HCT116 (cell line): Measurements from ENCODE around the gene PRPH2. TPM values are rescaled to one million over a fixed set of nuclear protein-coding genes. Genes with fewer than 3 reads are reported as not detected.

Experiments used
- ATAC-seq: fragments of 200-7000 bp; cut with Tn5 transposase; 2 replicates; pipeline ENCODE4 v1.9.1; 2020; ENCODE audit warnings: mild to moderate bottlenecking, moderate library complexity
- BruUV-seq: library from RNA; stranded (reverse); fragments of 400-500 nt; replicated peaks from 2 replicates; lab custom pipeline; 2021; lab: Mats Ljungman, UMichigan
- CTCF ChIA-PET: fragments of 300-600 bp; sonication (Branson Sonifier 250); formaldehyde crosslinking; loops from one replicate; lab custom pipeline; 2021; ENCODE audit warnings: antibody characterized with exemption; lab: Charles Lee
- POLR2A ChIA-PET: fragments of 300-600, 350-600 bp; sonication (Branson Sonifier 250); formaldehyde crosslinking; loops from one replicate; lab custom pipeline; 2021; ENCODE audit warnings: antibody characterized with exemption; lab: Charles Lee
- RAD21 ChIA-PET, 2 experiments: fragments of 300-600 bp; sonication (Branson Sonifier 250); formaldehyde crosslinking; loops; one replicate each; lab custom pipeline; 2023; ENCODE audit warnings: low total read pairs in 2 of 2; ENCODE audit not compliant: uncharacterized antibody in 2 of 2, unreplicated experiment in 2 of 2, low non-redundant PET in 1 of 2; lab: Charles Lee
- DNase-seq: peaks from one replicate; pipeline ENCODE4 v3.0.0-alpha.2; 2010; ENCODE audit warnings: low read depth, low spot score
- H2AFZ ChIP-seq: fragments of 200-600 bp; shearing (Covaris generic), sonication (generic); 2 replicates; pipeline ENCODE4 v1.6.1; 2017; ENCODE audit warnings: low read depth, mixed run types, mixed read lengths, antibody characterized with exemption, low read length; ENCODE audit not compliant: poor library complexity, severe bottlenecking
- H3K27ac ChIP-seq: 2 replicates; pipeline ENCODE4 v1.5.1; 2012; ENCODE audit warnings: low read depth, low read length
- H3K27me3 ChIP-seq: fragments of 200-600 bp; sonication (generic); 2 replicates; pipeline ENCODE4 v1.6.1; 2016; ENCODE audit warnings: mixed run types, low read length, mixed read lengths; ENCODE audit not compliant: insufficient read depth
- H3K36me3 ChIP-seq, 2 experiments: fragments of 200-500 bp in 1 of 2; fragments of 200-600 bp in 1 of 2; sonication (Bioruptor generic) in 1 of 2; sonication (generic) in 1 of 2; 2 replicates each; pipeline versions ENCODE4 v1.5.1 to v1.6.1; 2014 to 2016; ENCODE audit warnings: low read length in 2 of 2, inconsistent platforms in 1 of 2, mixed read lengths in 1 of 2, mixed run types in 1 of 2; ENCODE audit not compliant: insufficient read depth in 2 of 2, control insufficient read depth in 1 of 2
- H3K4me1 ChIP-seq, 2 experiments: fragments of 200-600 bp in 1 of 2; sonication (generic) in 1 of 2; 2 replicates each; pipeline versions ENCODE4 v1.5.1 to v1.6.1; 2012 to 2017; ENCODE audit warnings: low read length in 2 of 2, inconsistent platforms in 1 of 2, mild to moderate bottlenecking in 1 of 2, mixed read lengths in 1 of 2, mixed run types in 1 of 2, moderate library complexity in 1 of 2; ENCODE audit not compliant: insufficient read depth in 2 of 2, control insufficient read depth in 1 of 2
- H3K4me2 ChIP-seq: fragments of 200-600 bp; sonication (generic); 2 replicates; pipeline ENCODE4 v1.6.1; 2017; ENCODE audit warnings: mixed run types, low read length, mixed read lengths
- H3K4me3 ChIP-seq, 2 experiments: fragments of 200-600 bp in 1 of 2; sonication (generic) in 1 of 2; replicated peaks in 1 of 2; 2 replicates each; pipeline ENCODE4 v1.5.1; 2011 to 2016; ENCODE audit warnings: low read length in 2 of 2, control low read depth in 1 of 2, low read depth in 1 of 2, mild to moderate bottlenecking in 1 of 2, mixed read lengths in 1 of 2, mixed run types in 1 of 2
- H3K79me2 ChIP-seq: fragments of 200-600 bp; sonication (generic); 2 replicates; pipeline ENCODE4 v1.6.1; 2017; ENCODE audit warnings: mild to moderate bottlenecking, mixed run types, low read length, moderate library complexity, mixed read lengths; ENCODE audit not compliant: insufficient read depth
- H3K9ac ChIP-seq: fragments of 200-600 bp; sonication (generic); 2 replicates; pipeline ENCODE4 v1.6.1; 2016; ENCODE audit warnings: low read length, mixed read lengths
- H3K9me2 ChIP-seq: fragments of 200-600 bp; sonication (generic), shearing (Covaris generic); 2 replicates; pipeline ENCODE4 v1.6.1; 2017; ENCODE audit warnings: mixed run types, mild to moderate bottlenecking, moderate library complexity; ENCODE audit not compliant: insufficient read depth
- H3K9me3 ChIP-seq, 2 experiments: fragments of 200-500 bp in 1 of 2; fragments of 200-600 bp in 1 of 2; sonication (Bioruptor generic) in 1 of 2; sonication (generic) in 1 of 2; 2 replicates each; pipeline ENCODE4 v1.6.1; 2014 to 2017; ENCODE audit warnings: low read length in 2 of 2, mixed read lengths in 2 of 2, inconsistent platforms in 1 of 2, low read depth in 1 of 2, mild to moderate bottlenecking in 1 of 2, mixed run types in 1 of 2, moderate library complexity in 1 of 2; ENCODE audit not compliant: control insufficient read depth in 1 of 2, insufficient read depth in 1 of 2
- H4K20me1 ChIP-seq: fragments of 200-600 bp; sonication (generic), shearing (Covaris generic); 2 replicates; pipeline ENCODE4 v1.6.1; 2017; ENCODE audit warnings: mixed run types, mild to moderate bottlenecking, moderate library complexity; ENCODE audit not compliant: insufficient read depth
- EGR1 ChIP-seq: IDR thresholded peaks from 2 replicates; pipeline ENCODE4 v1.6.1; 2012; ENCODE audit warnings: low read depth
- ELF1 ChIP-seq: IDR thresholded peaks from 2 replicates; pipeline ENCODE4 v1.6.1; 2012; ENCODE audit warnings: low read depth, borderline replicate concordance
- EZH2 ChIP-seq: fragments of 200-600 bp; sonication (generic); IDR thresholded peaks from 2 replicates; pipeline ENCODE4 v1.6.1; 2017; ENCODE audit warnings: antibody characterized with exemption, mixed run types
- EZH2phosphoT487 ChIP-seq: fragments of 200-600 bp; IDR thresholded peaks from 2 replicates; pipeline ENCODE4 v1.6.1; 2018; ENCODE audit warnings: antibody characterized with exemption, borderline replicate concordance
- JUND ChIP-seq: IDR thresholded peaks from 2 replicates; pipeline ENCODE4 v1.6.1; 2012
- SP1 ChIP-seq: IDR thresholded peaks from 2 replicates; pipeline ENCODE4 v1.6.1; 2012; ENCODE audit warnings: low read depth
- SRF ChIP-seq: IDR thresholded peaks from 2 replicates; pipeline ENCODE4 v1.6.1; 2012; ENCODE audit warnings: low read depth
- TCF7L2 ChIP-seq: IDR thresholded peaks from 2 replicates; pipeline ENCODE4 v1.7.0; 2011; ENCODE audit warnings: borderline replicate concordance, inconsistent platforms; ENCODE audit not compliant: insufficient read depth, insufficient read length; ENCODE audit errors: extremely low read depth
- YY1 ChIP-seq: IDR thresholded peaks from 2 replicates; pipeline ENCODE4 v1.6.1; 2011; ENCODE audit warnings: low read length, low read depth, moderate library complexity, mild to moderate bottlenecking; ENCODE audit not compliant: insufficient replicate concordance; ENCODE audit errors: extremely low read depth
- ZFX ChIP-seq: fragments of 450-650 bp; IDR thresholded peaks from 2 replicates; pipeline ENCODE4 v1.6.1; 2017
- ZNF274 ChIP-seq: fragments of 200-500 bp; sonication (Bioruptor generic); IDR thresholded peaks from 2 replicates; pipeline ENCODE4 v1.6.1; 2014; ENCODE audit warnings: mild to moderate bottlenecking, low read depth, low read length, inconsistent platforms
- intact Hi-C: fragments of 100-400 bp; cut with micrococcal nuclease; formaldehyde crosslinking; loops from 2 replicates; pipeline ENCODE4 v1.10.0; 2022
- total RNA-seq: library from RNA; stranded (reverse); gene quantifications from one replicate; pipeline ENCODE4 v1.2.1, GENCODE V29; 2021; ENCODE audit not compliant: unreplicated experiment

The PRPH2 gene
- total RNA-seq, 1 experiment from 2014 or later = not detected

GRCh38 chr6:42771741-42772100 lies 49.3 kb upstream of the PRPH2 start:
- no peaks in the 10 kb centered on the region for H3K79me2 ChIP-seq
- intact Hi-C loops = no loop called here
- ATAC-seq (no peak), DNase-seq (no peak)
- H3K27me3 ChIP-seq = no peaks in the 10 kb centered on the region
- H3K4me3 ChIP-seq = no peak overlapping the region
- no TSS peak for BruUV-seq
- peaks cover 3 to 28% of the 10 kb centered on the region in 2 experiments; a peak in 3 of 4 replicates for H3K4me1 ChIP-seq
- RAD21 ChIA-PET = no interaction called here
- H4K20me1 ChIP-seq = no peaks in the 10 kb centered on the region
- no peak overlapping the region for H3K9ac ChIP-seq
- TF ChIP-seq SP1 = no peak
- no peak for TF ChIP-seq ELF1
- no peak for TF ChIP-seq ZNF274
- TF ChIP-seq SRF = no peak
- TF ChIP-seq JUND = no peak
- TF ChIP-seq YY1 = no peak
- TF ChIP-seq TCF7L2 = no peak
- TF ChIP-seq ZFX = no peak
- TF ChIP-seq EZH2phosphoT487 = no peak
- no peak overlapping the region for H3K4me2 ChIP-seq
- no peak overlapping the region for H2AFZ ChIP-seq
- POLR2A ChIA-PET = interaction anchor here (1.5 kb wide), 1 partner anchor 11 kb away, joined by 4 read pairs; the partner anchor contains the start of gene BICRAL
- H3K9me3 ChIP-seq = no peaks in the 10 kb centered on the region
- no peak overlapping the region for H3K27ac ChIP-seq
- CTCF ChIA-PET = no interaction called here
- H3K9me2 ChIP-seq = no peaks in the 10 kb centered on the region
- no peaks in the 10 kb centered on the region for H3K36me3 ChIP-seq

GRCh38 chr6:42769836-42770235 lies 47.4 kb upstream of the PRPH2 start:
- no peak overlapping the region for H3K4me2 ChIP-seq
- no peak overlapping the region for H2AFZ ChIP-seq
- POLR2A ChIA-PET = interaction anchor here (1.6 kb wide), 1 partner anchor 23 kb away, joined by 4 read pairs; no protein-coding TSS in a partner anchor
- no peak overlapping the region for H3K9ac ChIP-seq
- H3K27me3 ChIP-seq = no peaks in the 10 kb centered on the region
- RAD21 ChIA-PET = no interaction called here
- H3K9me2 ChIP-seq = no peaks in the 10 kb centered on the region
- DNase-seq (no peak), ATAC-seq (no peak)
- no peak overlapping the region for H3K27ac ChIP-seq
- CTCF ChIA-PET = no interaction called here
- H3K4me3 ChIP-seq = no peak overlapping the region
- H3K79me2 ChIP-seq = no peaks in the 10 kb centered on the region
- H3K9me3 ChIP-seq = no peaks in the 10 kb centered on the region
- H3K36me3 ChIP-seq = no peaks in the 10 kb centered on the region
- no TSS peak for BruUV-seq
- H3K4me1 ChIP-seq = peaks cover 17 to 38% of the 10 kb centered on the region in 2 experiments
- no peaks in the 10 kb centered on the region for H4K20me1 ChIP-seq
- TF ChIP-seq EGR1 (no peak), TCF7L2 (no peak), JUND (no peak), ELF1 (no peak), EZH2 (no peak)
- intact Hi-C loops = no loop called here
